GM11168 (cell line): ENCODE results near the gene SHB.

Experiments used
- in situ Hi-C: fragments of 300-500 bp; cut with MboI; formaldehyde crosslinking; loops from one replicate; pipeline ENCODE4 v1.12.0; 2022; ENCODE audit warnings: low sequenced_read_pairs; ENCODE audit not compliant: unreplicated experiment

SHB gene

DNA sequence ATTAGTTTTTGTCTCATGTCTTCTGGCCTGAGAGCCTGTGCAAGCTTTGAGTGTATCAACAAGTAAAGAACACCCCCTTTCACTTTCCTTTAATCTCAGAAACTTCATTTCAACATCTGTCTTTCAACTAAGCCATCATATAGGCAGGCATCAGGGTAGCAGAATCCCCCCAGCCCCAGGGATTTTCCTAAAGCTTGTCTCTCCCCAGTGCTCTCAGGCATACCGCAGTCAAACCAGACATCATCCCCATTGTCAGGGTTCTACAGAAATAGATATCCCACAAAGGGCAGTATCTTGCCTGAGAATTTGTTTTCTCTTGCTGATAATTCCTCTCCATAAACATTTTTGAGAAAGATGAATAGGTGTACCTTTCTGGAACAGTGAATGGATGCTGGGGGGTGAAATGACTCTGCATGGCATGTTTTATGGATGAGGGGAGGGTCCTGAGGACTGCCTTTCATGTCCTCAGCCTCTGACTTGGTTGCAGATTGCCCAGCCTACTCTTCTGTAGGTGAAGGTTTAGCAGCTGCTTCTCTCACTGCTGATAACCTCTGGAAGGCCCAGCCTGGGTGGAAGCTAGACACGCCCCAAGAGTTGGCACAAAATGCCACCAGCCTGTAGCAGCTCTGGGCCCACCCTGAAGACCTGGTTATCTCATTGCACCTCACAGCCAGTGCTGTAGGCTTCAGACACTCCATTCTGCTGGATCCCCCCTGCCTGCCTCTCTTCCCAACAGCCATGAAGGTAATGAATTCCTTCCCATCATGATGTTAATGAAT is 20.5 kb upstream of the SHB start:
- in situ Hi-C loops, result loop anchor here (10.0 kb wide), 1 partner anchor 75 kb away; no protein-coding TSS in a partner anchor

DNA sequence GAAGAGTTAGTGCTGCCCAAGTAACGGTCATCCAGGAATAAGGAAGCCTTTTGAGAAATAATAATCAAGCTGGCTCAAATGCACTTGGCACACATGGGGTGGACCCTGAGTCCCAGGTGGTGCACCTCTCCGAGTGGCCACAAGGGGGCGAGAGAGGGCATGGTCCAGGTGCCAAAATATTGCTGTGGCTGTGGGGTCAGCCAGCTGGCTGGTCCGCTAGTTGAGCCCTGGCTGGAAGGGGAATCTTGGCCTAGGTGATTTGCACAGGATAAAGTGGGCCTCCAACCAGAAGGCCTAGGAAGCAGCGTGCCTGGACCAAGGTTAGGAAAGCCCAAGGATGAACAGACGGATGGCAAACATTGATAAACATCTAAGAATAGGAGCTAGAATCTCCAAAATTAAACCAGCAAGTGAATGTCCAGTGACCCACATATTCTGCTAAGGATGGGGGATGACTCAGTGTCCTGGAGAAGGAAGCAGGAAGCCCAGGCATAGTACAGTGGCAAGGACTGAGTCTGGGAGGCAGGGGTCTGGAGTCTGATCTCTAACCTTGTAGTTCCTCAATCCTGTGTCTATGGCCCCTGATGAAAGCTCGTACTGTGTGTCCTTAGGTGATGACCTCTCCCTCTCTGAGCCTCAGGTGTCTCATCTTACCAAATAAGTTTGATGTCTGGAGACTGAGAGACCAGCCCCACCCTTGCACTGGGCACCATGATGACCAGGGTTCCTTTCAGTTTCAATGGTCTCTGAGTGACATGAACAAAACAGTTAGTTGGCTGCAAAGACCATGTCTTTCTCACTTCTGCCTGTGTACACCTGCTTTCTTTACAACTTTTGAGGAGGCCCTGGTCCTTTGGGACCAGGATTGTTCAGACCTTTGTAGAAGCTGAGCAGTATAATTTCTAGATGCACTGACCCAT is 19.2 kb upstream of the SHB start:
- in situ Hi-C loops, result no loop called here

DNA sequence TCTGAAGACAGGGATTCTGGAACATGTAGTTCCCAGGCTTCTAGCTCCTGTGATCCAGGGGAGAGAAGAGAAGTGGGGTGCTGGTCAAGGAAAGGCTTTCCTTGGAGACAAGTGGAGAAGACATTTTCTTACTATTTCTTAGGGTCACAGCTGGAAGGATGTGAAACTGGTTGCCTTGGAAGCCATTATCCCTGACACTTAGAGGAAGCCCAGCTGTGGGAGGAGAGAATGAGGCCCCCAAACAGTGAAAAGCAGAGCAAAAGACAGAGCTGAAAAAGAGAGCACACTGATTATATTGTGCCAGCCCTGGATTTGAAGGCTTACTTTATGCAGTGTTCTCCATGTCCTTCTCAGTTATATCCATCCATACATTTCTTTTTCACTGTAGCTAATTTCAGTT is 17.5 kb upstream of the SHB start:
- in situ Hi-C loops, result no loop called here

DNA sequence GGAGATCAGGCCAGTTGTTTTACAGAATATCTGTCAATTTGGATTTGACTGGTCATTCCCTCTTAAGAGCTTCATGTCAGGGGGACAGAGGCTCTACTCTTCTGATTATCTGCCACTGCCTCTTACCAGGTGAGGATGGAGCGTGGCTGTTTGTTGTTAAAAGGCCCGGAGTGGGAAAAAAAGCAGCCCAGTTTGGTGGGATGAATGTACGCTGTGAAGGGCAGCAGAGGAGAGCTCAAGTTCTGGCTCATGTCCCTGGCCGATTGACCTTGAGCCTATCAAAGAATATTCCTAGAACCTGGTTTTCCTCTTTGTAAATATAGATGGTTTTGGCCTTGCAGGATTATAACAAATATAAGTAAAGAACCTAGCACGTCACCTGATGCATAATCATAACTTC is 16.3 kb upstream of the SHB start:
- in situ Hi-C loops, result no loop called here

DNA sequence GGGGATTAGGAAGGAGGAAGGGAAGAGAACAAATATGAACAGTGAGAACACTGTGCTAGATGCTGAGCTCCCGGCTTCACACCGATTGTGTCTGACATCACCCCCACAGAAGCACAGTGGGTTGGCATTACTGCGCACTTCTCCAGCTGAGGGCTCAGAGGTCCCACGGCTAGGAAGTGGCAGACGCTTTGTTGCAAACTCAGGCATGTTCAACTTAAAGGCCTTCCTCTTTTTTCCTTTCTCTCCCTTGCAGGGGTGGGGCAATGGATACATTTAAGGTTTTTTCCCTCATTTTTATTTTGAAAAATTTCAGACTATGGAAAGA is 15.5 kb upstream of the SHB start:
- in situ Hi-C loops, result no loop called here

DNA sequence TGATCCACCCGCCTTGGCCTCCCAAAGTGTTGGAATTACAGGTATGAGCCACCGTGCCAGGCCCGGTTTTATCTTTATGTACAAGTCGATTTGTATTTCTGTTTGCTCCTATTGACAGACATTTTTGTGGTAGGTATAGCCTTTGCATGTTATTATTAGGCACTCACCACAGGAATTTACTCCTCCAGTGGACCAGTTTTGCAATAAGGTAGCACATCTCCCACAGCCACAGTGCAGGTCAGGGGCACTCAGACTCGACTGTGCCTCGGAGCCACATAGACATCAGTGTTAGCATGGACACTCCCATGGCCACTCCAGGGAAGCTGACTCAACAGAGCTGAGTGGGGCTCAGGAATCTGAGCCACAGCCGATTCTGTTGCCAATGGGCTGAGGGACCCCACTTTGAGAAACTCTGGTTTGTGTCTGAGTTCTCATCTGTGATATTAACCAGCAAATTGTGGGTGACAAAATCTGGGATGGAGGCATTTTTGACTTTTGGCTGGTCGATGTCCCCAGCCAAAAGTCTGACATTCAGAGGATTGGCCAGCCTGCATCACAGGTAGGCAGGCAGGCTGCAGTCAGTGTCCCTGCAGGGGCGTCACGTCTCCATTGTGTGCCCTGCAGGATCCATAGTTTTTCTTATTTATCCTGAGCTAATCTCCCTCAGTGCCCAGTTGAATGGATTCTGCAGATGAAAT is 15.0 kb upstream of the SHB start:
- in situ Hi-C loops, result no loop called here

DNA sequence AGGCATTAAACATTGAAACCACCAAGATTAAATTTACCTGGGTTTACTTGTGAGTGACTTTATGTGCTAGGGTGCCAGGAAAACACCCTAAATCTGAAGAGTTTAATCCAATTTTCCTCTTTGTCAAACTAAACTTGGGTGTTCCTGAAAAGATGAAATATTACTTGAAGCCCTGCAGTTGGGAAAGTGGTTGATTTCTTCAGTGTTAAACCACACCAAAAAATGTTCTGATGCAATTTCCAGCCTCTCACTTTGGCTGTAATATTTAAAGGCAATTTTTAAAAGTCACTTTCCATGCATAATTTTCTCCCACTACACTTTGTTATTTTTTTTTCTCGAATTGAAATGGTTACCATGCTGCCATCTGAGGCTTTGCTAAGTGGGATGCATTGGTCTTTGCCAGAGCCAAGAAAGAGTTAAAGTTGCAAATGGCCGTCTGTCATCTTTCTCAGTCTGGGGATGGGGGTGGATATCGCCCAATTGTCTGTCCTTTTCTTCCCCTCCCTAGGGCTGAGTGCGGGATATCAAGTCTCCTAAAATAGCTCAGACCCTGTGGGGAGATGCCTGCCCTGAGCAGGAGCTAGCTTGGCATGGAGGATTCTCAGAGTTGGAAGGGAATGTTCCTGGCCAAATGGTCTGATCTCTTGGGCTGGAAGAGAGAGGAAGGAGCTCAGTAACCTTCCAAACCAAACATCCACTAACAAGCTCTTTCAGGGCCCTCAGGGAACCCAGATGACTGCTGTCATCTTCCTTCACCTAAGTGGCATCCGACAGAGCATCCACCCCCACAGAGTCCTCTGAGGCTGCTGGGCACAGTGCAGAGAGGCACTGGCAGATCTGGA is 13.6 kb upstream of the SHB start:
- in situ Hi-C loops, result no loop called here

DNA sequence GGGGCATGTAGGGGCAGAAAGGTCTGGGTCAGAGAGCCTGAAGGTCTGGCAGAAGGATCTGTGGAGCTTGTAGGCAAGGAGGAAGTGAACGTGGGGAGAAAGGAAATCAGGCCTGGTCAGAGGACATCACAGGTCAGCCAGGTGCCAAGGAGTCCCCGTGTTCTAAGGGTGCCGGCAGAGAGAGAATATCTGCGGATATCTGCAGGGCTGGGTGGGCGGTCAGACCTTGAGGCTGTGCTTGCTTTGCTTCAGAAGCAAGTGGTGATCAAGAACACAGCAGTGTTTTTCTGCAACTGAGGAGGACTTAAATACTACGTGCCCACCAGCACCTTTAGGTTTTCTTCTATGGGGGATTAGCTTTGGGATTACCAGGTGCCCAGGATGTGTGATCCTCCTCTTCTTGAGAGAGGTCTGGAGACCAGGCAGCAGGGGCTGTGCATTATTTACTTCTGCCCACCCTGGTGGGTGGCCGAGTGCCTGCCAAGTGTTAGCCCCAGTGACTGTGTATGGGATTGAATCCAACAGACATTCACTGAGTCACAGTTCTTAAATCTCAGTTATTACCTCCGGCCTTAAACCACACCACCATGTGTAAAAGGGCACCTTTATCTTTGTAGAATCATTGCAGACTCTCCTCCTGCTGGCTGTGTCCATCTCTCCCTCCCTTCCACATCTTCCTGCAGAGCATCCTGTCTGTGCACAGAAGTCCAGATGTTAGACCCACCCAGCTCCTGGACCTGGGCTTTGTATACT is 12.5 kb upstream of the SHB start:
- in situ Hi-C loops, result no loop called here

DNA sequence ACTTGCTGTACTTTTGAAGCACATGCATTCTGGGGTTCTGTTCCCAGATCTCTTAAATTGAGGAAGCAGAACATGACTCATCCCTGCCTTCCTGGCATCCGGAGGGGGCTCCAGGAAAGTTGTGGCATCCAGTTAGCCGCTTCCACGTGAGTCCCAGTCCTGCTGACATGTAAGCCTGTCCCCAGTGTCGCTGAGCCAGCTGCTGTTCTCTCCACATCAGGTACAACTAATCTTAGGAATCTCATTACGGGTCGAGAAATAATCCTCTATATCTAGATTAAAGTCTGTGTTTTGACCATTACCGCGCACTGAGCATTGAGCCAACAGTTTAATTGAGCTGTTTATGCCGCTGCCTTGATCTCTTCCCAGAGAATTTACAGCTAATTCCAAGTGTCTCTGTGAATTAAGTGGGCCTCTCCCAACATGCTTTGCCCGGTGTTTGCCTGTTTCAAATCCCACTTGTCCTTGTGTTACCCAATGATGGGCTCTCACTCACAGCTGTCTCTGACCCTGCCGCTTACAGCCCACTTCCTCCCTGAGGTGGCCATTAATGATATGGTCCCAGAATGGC is 10.5 kb upstream of the SHB start:
- in situ Hi-C loops, result loop anchor here (10.0 kb wide), 1 partner anchor 155 kb away; no protein-coding TSS in a partner anchor

DNA sequence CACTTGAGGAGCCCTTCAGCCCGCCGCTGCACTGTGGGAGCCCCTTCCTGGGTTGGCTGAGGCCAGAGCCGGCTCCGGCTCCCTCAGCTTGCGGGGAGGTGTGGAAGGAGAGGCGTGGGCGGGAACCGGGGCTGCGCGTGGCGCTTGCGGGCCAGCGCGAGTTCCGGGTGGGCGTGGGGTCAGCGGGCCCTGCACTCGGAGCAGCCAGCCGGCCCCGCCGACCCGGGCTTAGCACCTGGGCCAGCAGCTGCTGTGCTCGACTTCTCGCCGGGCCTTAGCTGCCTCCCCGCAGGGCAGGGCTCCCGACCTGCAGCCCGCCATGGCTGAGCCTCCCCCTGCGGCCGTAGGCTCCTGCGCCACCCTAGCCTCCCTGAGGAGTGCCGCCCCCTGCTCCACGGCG is 6.2 kb upstream of the SHB start:
- in situ Hi-C loops, result loop anchor here (10.0 kb wide), 1 partner anchor 150 kb away; no protein-coding TSS in a partner anchor

DNA sequence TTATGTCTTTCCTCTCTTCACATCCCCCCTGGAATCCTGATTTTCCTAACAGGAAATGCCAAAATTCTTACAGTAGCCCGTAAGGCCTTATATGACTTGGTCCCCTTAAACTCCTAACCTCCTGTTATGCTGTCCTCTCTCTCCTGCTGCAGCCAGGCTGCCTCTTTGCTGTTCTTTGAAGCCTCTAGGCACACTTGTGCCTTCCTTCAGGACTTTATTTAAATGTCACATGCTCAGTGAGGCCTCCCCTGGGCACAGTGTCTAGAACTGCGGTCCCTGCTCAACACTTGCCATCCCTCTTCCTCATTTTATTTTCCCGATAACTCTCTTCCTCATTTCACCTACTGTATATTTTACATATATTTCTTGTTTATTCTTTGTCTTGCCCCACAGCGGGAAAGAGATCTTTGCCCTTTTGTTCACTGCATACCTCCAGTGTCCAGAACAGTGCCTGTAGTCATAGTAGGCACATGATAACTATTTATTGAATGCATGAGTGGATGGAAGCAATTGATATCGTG is 5.5 kb upstream of the SHB start:
- in situ Hi-C loops, result loop anchor here (10.0 kb wide), 1 partner anchor 150 kb away; no protein-coding TSS in a partner anchor

DNA sequence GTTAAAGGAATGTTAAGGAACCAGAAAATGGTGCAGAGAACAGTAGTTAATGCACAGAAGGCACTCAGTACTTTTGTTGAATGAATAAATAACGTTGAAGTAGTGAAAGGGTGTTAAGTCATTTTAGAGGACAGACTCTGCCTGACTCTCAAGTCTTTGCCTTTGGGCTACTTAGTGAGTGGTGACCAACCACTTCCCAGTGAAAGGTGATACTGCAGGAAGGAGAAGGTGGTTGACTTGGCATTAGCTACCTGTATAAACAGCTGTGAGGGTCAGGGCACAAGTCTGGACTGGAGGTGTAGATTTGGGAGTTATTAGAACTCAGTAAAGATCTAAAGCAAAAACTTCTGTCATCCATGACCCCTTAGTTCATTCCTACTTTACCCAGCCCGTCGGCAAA is 4.9 kb upstream of the SHB start:
- in situ Hi-C loops, result loop anchor here (10.0 kb wide), 1 partner anchor 149 kb away; no protein-coding TSS in a partner anchor

DNA sequence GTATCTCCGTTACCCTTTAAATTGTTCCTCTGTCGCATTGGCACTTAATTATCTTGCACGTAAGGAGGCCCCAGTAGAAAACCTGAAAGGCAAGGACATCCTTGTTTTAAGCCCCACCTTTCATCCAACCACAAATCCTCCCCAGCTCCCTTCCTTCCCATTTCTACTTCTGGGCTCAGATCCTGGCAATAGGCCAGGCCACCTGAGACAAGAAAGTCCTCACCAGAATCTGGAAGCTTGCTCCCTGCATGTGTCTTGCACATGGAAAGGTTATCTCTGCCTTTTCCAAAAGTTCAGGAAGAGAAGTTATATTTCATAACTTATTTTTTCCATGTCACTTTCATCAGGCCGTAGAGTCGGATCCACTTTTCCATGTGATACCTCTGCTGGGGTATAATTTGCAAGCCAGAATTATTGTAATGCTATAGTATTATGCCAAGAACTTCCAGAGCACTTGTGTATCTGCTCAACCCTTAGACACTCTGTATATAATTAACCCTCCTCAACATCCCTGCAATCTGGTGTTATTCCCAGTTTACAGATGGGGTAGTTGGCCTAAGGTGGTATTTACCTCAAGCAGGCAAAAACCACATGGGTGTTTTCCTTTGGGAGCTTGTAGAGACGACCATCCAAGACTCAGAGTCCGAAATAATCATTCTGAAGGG is 2.6 kb upstream of the SHB start:
- in situ Hi-C loops, result loop anchor here (10.0 kb wide), 1 partner anchor 147 kb away; no protein-coding TSS in a partner anchor

DNA sequence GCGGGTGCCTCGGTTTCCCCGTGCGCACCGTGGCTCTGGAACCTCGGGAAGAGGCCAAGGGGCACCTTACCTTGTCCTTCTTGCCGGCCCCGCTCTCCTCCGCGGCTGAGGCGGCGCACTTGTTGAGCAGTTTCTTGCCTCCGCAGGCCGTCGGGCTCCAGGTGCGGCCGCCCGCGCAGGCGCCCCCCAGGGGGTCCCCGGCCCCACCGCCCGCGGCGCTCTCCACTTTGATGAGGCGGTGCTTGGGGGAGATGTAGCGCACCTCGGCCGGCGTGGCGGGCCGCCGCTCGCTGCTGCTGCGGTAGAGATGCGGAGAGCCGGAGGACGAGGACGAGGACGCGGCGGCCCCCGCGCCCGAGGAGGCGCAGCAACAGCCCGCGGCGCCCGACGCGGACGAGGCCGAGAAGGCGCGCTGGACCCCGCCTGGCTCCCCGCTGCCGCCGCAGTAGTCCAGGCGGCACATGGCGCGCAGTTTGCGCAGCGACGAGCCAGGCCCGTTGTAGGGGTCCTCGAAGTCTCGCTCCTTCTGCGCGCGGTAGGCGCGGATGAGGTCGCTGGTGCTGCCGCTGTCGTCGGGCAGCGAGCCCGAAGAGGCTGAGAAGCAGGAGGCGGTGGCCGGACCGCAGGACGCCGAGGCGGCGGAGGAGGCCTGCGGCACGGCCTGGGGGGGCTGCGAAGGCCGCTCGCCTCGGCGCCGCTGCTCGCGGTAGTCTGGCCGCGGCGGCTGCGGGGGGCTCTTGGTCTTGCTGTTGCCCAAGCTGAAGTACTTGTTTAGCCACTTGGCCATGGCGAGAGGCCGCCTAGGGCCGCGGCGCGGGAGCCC is 957 bp downstream of the SHB start:
- in situ Hi-C loops, result no loop called here

DNA sequence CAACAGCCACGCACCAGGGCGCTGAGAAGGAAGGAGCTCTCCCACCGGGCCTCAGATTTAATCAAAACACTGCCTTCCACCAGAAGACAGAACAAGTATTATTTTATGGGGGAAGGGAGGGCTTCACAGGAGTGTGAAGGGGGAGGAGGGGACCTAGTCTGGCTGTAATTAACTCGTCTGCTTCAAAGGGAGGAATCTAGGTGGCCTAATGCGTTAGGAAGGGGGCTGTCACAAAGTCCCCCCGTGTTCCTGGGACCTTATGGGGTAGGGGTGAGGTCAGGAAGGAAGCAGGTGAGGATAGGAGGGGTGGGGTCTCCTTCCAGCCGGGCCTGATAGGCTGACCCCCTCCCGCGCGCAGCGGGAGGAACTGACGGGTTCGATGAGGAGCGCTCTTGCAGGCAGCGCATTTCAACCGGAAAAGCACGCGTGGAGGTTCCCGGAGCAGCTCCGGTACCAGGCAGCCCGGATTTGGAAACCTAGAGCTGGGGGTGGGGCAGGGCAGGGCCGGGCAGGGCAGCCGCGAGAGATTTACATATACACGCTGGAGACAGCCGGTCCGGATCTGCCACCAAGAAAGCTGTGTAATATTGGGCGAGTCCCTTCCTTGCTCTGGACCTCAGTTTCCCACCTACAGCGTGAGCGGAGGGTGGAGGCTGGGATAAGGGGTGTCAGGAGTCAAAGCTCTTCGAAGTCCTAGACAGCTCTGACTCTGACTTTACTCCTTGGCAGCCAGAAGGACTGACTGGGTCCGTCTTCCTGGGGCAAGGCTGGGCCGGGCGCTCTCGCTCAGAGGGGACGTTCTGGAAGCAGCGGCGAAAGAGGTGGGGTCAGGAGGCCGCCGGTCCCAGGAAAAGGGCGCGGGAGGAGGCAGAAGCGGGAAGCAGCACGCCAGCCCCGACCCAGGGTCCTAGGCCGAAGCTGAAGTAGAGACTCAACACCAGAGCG is 1.8 kb downstream of the SHB start:
- in situ Hi-C loops, result no loop called here
